DMS114 treated with DMSO at 0.1 percent for 48 hours (cell line): Measurements from ENCODE around the gene HIVEP3.

Source experiments
- DNase-seq: peaks from one replicate; lab custom pipeline; 2025; ENCODE audit not compliant: unreplicated experiment; lab: John Stamatoyannopoulos, UW

HIVEP3 gene

GRCh38 chr1:41618871-41619270 lies 299.9 kb downstream of the HIVEP3 start:
- DNase-seq = no peak

- no peak for DNase-seq
Observed at GRCh38 chr1:41618066-41618825, 300.5 kb downstream of the HIVEP3 start.

GRCh38 chr1:41617336-41617735 lies 301.4 kb downstream of the HIVEP3 start:
- no peak for DNase-seq

- no peak for DNase-seq
Observed at GRCh38 chr1:41616563-41616962, 302.2 kb downstream of the HIVEP3 start.

GRCh38 chr1:41615981-41616380 lies 302.7 kb downstream of the HIVEP3 start:
- DNase-seq = no peak

- no peak for DNase-seq
Observed at GRCh38 chr1:41615316-41615715, 303.4 kb downstream of the HIVEP3 start.

- no peak for DNase-seq
Observed at GRCh38 chr1:41614818-41615217, 303.9 kb downstream of the HIVEP3 start.

GRCh38 chr1:41613689-41614574 lies 304.8 kb downstream of the HIVEP3 start:
- no peak for DNase-seq

GRCh38 chr1:41612953-41613352 lies 305.8 kb downstream of the HIVEP3 start:
- no peak for DNase-seq

- no peak for DNase-seq
Observed at GRCh38 chr1:41611932-41612450, 306.7 kb downstream of the HIVEP3 start.

GRCh38 chr1:41611068-41611931 lies 307.4 kb downstream of the HIVEP3 start:
- no peak for DNase-seq

- DNase-seq = no peak
Observed at GRCh38 chr1:41610361-41610760, 308.4 kb downstream of the HIVEP3 start.

GRCh38 chr1:41609166-41609883 lies 309.4 kb downstream of the HIVEP3 start:
- DNase-seq = no peak

- no peak for DNase-seq
Observed at GRCh38 chr1:41608211-41608610, 310.5 kb downstream of the HIVEP3 start.

- no peak for DNase-seq
Observed at GRCh38 chr1:41607808-41608207, 310.9 kb downstream of the HIVEP3 start.

- DNase-seq = no peak
Observed at GRCh38 chr1:41599912-41600311, 318.8 kb downstream of the HIVEP3 start.

- no peak for DNase-seq
Observed at GRCh38 chr1:41598325-41598724, 320.4 kb downstream of the HIVEP3 start.

- DNase-seq = no peak
Observed at GRCh38 chr1:41592451-41593125, 326.1 kb downstream of the HIVEP3 start.

- DNase-seq = no peak
Observed at GRCh38 chr1:41591891-41592290, 326.8 kb downstream of the HIVEP3 start.

GRCh38 chr1:41590331-41590730 lies 328.4 kb downstream of the HIVEP3 start:
- no peak for DNase-seq
